H1 (cell line): ENCODE measurements around the gene SCAF1. TPM values are rescaled to one million over a fixed set of nuclear protein-coding genes. Genes with fewer than 3 reads are reported as not detected.

Experiments
- CBX8 ChIP-seq: fragments of 300-800, 300-1000 bp; sonication (generic); IDR thresholded peaks from 2 replicates; pipeline ENCODE4 v1.7.1; 2016; ENCODE audit warnings: low read depth, low read length, borderline replicate concordance
- CHD7 ChIP-seq: fragments of 300-600 bp; sonication (generic); IDR thresholded peaks from 2 replicates; pipeline ENCODE4 v1.7.1; 2012; ENCODE audit warnings: low read length, moderate library complexity, mild to moderate bottlenecking, inconsistent platforms; ENCODE audit not compliant: insufficient replicate concordance
- CREB1 ChIP-seq: IDR thresholded peaks from 2 replicates; pipeline ENCODE4 v1.6.1; 2012; ENCODE audit warnings: inconsistent platforms
- CTBP2 ChIP-seq: IDR thresholded peaks from 2 replicates; pipeline ENCODE4 v1.7.0; 2011; ENCODE audit warnings: borderline replicate concordance, mild to moderate bottlenecking, moderate library complexity, mixed read lengths, low read length; ENCODE audit not compliant: insufficient read depth, insufficient read length
- KDM1A ChIP-seq: fragments of 200-600, 300-600 bp; sonication (generic); IDR thresholded peaks from 2 replicates; pipeline ENCODE4 v1.7.1; 2016; ENCODE audit warnings: mild to moderate bottlenecking, low read length, borderline replicate concordance
- RBBP5 ChIP-seq: IDR thresholded peaks from 2 replicates; pipeline ENCODE4 v1.7.1; 2012; ENCODE audit warnings: low read depth, mild to moderate bottlenecking, inconsistent platforms, low read length, moderate library complexity, borderline replicate concordance
- SIX5 ChIP-seq: IDR thresholded peaks from 2 replicates; pipeline ENCODE4 v1.6.1; 2011; ENCODE audit warnings: mild to moderate bottlenecking, low read depth, low read length
- polyA plus RNA-seq, 7 experiments: library from polyadenylated mRNA; depleted of rRNA in 3 of 7; stranded (reverse) in 5 of 7; unstranded in 2 of 7; fragments of >200 nt in 5 of 7; fragments of 200-250 nt in 2 of 7; gene quantifications; 1 replicate in 5 of 7; 2 replicates in 1 of 7; 4 replicates in 1 of 7; pipeline versions ENCODE4 v1.2.1 to v1.2.3, GENCODE V29; 2011 to 2013; ENCODE audit warnings: missing spikeins in 2 of 7, mixed read lengths in 2 of 7
- total RNA-seq: library from RNA; stranded (reverse); fragmentation: NEBNext Ultra II Directional; extraction: Animal tissue kit (Norgen Biotek cat#: 25700); gene quantifications from 2 replicates; pipeline ENCODE4 v1.2.1, GENCODE V29; 2021
- TF ChIP-seq, protein P1 (sequence below): IDR thresholded peaks from 2 replicates; pipeline ENCODE4 v1.6.1; 2012; ENCODE audit warnings: low read length, inconsistent platforms

Gene SCAF1
- total and polyA plus RNA-seq, 2 of the 8 experiments (the other 6 are each of a cell fraction or from before 2014, with no cell fraction given), result 9.7 to 81.7 TPM

DNA sequence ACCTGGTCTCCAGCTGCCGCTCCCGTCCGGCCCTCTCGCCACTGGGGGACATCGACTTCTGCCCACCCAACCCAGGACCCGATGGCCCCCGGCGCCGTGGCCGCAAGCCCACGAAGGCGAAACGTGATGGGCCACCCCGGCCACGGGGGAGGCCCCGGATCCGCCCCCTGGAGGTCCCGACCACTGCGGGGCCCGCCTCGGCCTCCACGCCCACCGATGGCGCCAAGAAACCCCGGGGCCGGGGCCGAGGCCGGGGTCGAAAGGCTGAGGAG lies 44.4 kb upstream of the SCAF1 start (continued):
- TF ChIP-seq KDM1A (no peak), CREB1 (no peak), RBBP5 (no peak), CTBP2 (no peak), CHD7 (no peak), CBX8 (no peak), SIX5 (no peak)
- TF ChIP-seq, protein P1, sequence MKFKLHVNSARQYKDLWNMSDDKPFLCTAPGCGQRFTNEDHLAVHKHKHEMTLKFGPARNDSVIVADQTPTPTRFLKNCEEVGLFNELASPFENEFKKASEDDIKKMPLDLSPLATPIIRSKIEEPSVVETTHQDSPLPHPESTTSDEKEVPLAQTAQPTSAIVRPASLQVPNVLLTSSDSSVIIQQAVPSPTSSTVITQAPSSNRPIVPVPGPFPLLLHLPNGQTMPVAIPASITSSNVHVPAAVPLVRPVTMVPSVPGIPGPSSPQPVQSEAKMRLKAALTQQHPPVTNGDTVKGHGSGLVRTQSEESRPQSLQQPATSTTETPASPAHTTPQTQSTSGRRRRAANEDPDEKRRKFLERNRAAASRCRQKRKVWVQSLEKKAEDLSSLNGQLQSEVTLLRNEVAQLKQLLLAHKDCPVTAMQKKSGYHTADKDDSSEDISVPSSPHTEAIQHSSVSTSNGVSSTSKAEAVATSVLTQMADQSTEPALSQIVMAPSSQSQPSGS, result no peak
- TF ChIP-seq, all 59 proteins: peak for 0
